SH-SY5Y (cell line): ENCODE results near the gene UBR2.
A peak's percentile ranks its signal among the peaks of the same experiment; 100 is the strongest.

ENCODE experiments used
- GATA2 ChIP-seq: IDR thresholded peaks from 2 replicates; pipeline ENCODE4 v1.6.1; 2011; ENCODE audit warnings: mild to moderate bottlenecking, low read depth, low read length
- GATA3 ChIP-seq: IDR thresholded peaks from 2 replicates; pipeline ENCODE4 v1.6.1; 2011; ENCODE audit warnings: low read depth, mild to moderate bottlenecking, low read length, moderate library complexity

UBR2 gene

DNA sequence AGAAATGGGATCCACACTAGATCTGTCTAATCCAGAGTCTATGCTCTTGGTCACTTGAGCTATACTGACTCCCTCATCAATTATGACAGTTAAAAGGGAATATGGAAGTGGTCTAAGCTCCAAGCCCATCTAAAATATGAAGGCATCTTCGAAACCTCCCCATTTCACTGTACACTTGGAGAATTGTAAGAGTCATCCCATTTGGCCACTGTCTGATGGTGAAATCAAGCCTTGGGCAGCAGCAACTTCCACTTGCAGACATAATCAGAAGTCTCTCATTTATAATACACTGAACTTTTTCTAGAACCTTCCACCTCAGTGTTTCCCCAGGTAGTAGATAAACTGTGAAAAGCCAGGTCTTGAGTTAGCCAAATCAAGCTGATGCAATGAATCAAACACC lies 26.3 kb upstream of the UBR2 start:
- no peak for TF ChIP-seq GATA3
- no peak for TF ChIP-seq GATA2

DNA sequence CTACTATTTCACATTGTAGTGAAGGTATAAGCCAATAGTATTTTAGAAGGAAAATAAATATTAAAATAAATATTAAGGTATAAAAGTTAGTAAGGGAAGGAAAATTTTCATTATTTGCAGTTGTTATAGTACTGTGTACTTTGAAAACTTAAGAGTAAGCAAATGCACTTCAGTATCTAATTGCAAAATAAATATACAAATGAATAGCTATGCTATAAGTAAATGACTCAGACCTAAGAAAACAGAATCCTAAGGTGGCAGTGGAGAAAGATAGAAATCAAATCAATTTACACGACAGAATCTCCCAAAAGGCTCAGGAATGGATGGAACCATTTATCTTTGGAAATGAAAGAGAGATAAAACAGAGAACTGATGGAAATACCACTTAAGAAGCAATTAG lies 24.7 kb upstream of the UBR2 start:
- TF ChIP-seq GATA2, result no peak
- no peak for TF ChIP-seq GATA3

GRCh38 chr6:42545226-42545773 lies 18.5 kb upstream of the UBR2 start:
- TF ChIP-seq GATA2 (no peak), GATA3 (no peak)

GRCh38 chr6:42547407-42548329 lies 16.2 kb upstream of the UBR2 start:
- TF ChIP-seq GATA2 (peak; percentile 87), GATA3 (peak; percentile 77; the same call in 1 of the 2 replicates)

DNA sequence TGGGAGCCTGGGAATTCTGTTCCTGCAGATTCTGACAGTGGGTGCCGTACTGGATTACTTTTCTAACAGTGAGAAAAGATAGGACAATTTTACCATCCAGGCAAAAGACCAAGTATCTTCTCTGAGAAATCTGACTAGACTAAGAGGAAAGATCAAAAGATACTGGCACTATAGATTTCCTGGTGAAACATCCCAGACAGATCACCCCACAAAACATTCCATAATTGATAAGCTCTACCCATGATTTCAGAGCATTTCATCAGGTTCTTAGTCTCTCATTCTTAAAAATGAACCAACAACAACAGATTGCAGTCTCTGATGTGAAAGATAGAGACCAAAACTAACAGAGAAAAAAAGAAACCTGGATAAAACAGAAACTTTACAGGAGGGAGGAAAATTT lies 13.6 kb upstream of the UBR2 start:
- TF ChIP-seq GATA2, result no peak
- no peak for TF ChIP-seq GATA3

DNA sequence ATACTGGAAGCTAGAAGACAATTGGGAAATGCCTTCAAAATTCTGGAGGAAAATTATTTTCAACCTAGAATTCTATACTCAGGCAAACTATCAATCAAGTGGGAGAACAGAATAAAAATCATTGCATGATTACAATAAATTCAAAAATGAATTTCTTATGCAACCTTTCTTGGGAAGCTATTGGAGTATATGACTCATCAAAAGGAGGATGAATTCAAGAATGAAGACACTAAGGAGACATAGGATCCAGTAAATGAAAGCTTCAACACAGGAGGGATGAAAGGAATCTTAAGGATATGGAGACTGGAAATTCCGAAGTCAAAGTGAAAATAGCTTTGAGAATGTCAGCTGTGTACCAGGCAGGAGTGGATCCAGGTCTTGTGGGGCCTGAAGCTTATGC lies 12.6 kb upstream of the UBR2 start:
- no peak for TF ChIP-seq GATA2
- TF ChIP-seq GATA3, result no peak

- no peak for TF ChIP-seq GATA2
- TF ChIP-seq GATA3, result no peak
Measured at GRCh38 chr6:42552380-42552779, 11.4 kb upstream of the UBR2 start.

- TF ChIP-seq GATA3, result no peak
- no peak for TF ChIP-seq GATA2
Measured at GRCh38 chr6:42555477-42556457, 8.1 kb upstream of the UBR2 start.

- TF ChIP-seq GATA2 (no peak), GATA3 (no peak)
Measured at GRCh38 chr6:42556462-42556861, 7.4 kb upstream of the UBR2 start.

GRCh38 chr6:42561986-42562385 lies 1.8 kb upstream of the UBR2 start:
- TF ChIP-seq GATA3 (no peak), GATA2 (no peak)

DNA sequence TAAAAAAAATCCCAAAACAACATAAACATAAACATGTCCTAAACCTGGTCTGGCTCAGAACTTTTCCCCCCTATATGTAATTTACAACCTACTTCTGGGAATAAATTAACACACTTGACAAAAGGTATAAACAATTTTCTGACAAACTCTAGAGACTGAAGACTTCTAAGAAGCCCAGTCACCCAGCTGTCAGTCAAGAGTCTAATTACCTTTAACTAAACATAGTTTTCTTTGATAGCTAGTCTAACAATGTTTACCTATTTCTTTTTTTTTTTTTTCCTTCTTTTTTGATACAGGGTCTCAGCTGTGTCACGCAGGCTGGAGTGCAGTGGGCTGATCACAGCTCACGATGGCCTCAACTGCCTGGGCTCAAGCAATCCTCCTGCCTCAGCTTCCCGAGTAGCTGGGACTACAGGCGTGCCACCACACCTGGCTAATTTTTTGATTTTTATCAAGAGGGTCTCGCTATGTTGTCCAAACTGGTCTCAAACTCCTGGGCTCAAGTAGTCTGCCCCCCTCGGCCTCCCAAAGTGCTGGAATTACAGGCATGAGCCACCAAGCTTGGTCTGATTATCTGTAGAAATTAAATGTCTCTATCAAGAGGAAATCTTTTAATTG lies 932 bp upstream of the UBR2 start:
- TF ChIP-seq GATA3 (no peak), GATA2 (no peak)

DNA sequence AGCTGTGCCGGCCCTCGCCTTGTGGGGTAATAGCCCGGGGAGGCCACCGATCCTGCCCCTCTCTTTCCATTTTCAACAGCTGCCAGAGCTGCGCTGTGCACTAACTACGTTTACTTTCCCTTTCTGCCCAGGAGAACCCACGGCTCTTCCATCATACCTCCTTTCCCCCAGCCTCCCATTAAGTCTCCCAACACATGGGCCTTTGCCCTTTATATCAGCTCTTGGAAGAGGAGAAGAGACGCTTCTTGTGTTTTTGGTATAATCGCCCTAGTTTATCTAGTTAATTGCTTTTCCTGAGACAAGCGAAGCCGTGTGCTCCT lies 637 bp downstream of the UBR2 start:
- TF ChIP-seq GATA3, result no peak
- TF ChIP-seq GATA2, result no peak

- TF ChIP-seq GATA3 (no peak), GATA2 (no peak)
Measured at GRCh38 chr6:42565823-42566613, 2.2 kb downstream of the UBR2 start.
